Skeletal muscle tissue (tissue), 4 donors: ENCODE measurements around the gene GALNT17. TPM values are rescaled to one million over a fixed set of nuclear protein-coding genes. Genes with fewer than 3 reads are reported as not detected.

ENCODE experiments used
- H3K27ac ChIP-seq: one replicate; pipeline ENCODE4 v1.7.0; 2013; ENCODE audit warnings: mild to moderate bottlenecking, low read depth, low read length, inconsistent platforms
- H3K27me3 ChIP-seq, 3 donors: one replicate each; pipeline ENCODE4 v1.7.0; 2013; ENCODE audit warnings: low read length in 3 of 3; ENCODE audit not compliant: control insufficient read depth in 3 of 3, insufficient read depth in 3 of 3
- H3K36me3 ChIP-seq, 3 donors: one replicate each; pipeline ENCODE4 v1.7.0; 2013; ENCODE audit warnings: low read length in 3 of 3; ENCODE audit not compliant: control insufficient read depth in 3 of 3, insufficient read depth in 3 of 3
- H3K4me1 ChIP-seq, 3 donors: one replicate each; pipeline ENCODE4 v1.7.0; 2013; ENCODE audit warnings: low read length in 3 of 3, mild to moderate bottlenecking in 3 of 3; ENCODE audit not compliant: control insufficient read depth in 3 of 3, insufficient read depth in 3 of 3
- H3K4me3 ChIP-seq, 3 donors: one replicate each; pipeline ENCODE4 v1.7.0; 2013; ENCODE audit warnings: low read length in 3 of 3
- H3K9ac ChIP-seq, 3 donors: one replicate each; pipeline ENCODE4 v1.7.0; 2013; ENCODE audit warnings: low read length in 3 of 3, mild to moderate bottlenecking in 3 of 3, moderate library complexity in 2 of 3, low read depth in 1 of 3
- H3K9me3 ChIP-seq, 3 donors: one replicate each; pipeline ENCODE4 v1.7.0; 2013; ENCODE audit warnings: low read length in 3 of 3; ENCODE audit not compliant: control insufficient read depth in 3 of 3
- total RNA-seq: library from RNA; depleted of rRNA; stranded (reverse); fragments of >200 nt; gene quantifications from one replicate; pipeline ENCODE4 v1.2.3, GENCODE V29; 2014
- donor health status: Osteomylitis.

GALNT17 gene
- total RNA-seq, 1 donor from 2014 or later: 24.5 TPM

DNA sequence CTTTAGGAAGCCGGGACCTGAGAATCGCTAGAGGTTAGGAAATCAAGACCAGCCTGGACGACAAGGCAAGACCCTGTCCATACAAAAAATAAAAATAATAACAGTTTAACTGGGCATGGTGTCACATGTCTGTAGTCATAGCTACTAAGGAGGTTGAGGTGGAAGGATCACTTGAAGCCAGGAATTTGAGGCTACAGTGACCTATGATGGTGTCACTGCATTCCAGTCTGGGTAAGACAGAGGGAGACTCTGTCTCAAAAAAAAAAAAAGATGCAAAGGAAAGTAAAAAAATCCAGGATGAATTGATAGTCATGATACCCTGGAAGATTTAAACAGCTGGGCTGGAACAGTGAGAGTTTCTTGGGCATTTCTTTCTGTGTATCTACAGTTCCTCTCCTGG lies 463.2 kb downstream of the GALNT17 start:
- H3K4me3 ChIP-seq: no peak overlapping the region
- no peaks in the 10 kb centered on the region for H3K36me3 ChIP-seq
- H3K27ac ChIP-seq: no peak overlapping the region
- H3K27me3 ChIP-seq: no peaks in the 10 kb centered on the region
- no peak overlapping the region for H3K9ac ChIP-seq
- no peaks in the 10 kb centered on the region for H3K9me3 ChIP-seq
- no peaks in the 10 kb centered on the region for H3K4me1 ChIP-seq

GRCh38 chr7:71598553-71598952 lies 466.6 kb downstream of the GALNT17 start:
- Histone ChIP-seq H3K9ac (no peak overlapping the region), H3K9me3 (peaks cover 0 to 2% (median 0%) of the 10 kb centered on the region in 3 donors), H3K4me3 (no peak overlapping the region), H3K27ac (no peak overlapping the region), H3K36me3 (no peaks in the 10 kb centered on the region), H3K4me1 (peaks cover 0 to 4% (median 0%) of the 10 kb centered on the region in 3 donors), H3K27me3 (no peaks in the 10 kb centered on the region)

- Histone ChIP-seq H3K4me3 (no peak overlapping the region), H3K9me3 (peaks cover 0 to 8% (median 0%) of the 10 kb centered on the region in 3 donors), H3K9ac (no peak overlapping the region), H3K27ac (no peak overlapping the region), H3K36me3 (no peaks in the 10 kb centered on the region), H3K4me1 (peaks cover 0 to 4% (median 0%) of the 10 kb centered on the region in 3 donors), H3K27me3 (no peaks in the 10 kb centered on the region)
Observed at GRCh38 chr7:71601851-71602250, 469.9 kb downstream of the GALNT17 start.

- no peak overlapping the region for H3K27ac ChIP-seq
Observed at GRCh38 chr7:71604818-71605414, 473.0 kb downstream of the GALNT17 start.

DNA sequence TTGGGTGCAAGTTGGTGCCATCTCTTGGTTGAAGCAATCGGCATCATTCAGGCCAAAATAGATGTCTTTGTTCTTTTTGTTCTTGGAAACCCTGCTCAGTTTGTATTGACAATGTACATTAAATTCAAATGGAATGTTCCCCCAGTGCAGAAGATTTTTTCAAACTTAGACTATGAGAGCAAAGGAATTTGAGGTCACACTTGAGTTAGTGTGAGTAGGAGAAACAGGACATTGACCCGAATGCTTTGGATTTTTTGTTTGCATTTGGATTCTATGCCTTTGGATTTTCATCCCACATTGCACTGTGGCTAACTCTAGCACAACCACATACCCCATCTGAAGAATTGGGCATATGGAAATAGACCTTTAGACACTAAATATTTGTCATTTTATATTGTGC lies 480.0 kb downstream of the GALNT17 start:
- Histone ChIP-seq H3K9ac (no peak overlapping the region), H3K9me3 (no peaks in the 10 kb centered on the region), H3K27ac (no peak overlapping the region), H3K4me1 (peaks cover 22 to 28% (median 26%) of the 10 kb centered on the region in 3 donors), H3K36me3 (no peaks in the 10 kb centered on the region), H3K27me3 (no peaks in the 10 kb centered on the region), H3K4me3 (no peak overlapping the region)

More at GRCh38 chr7:71604818-71605414, 473.0 kb downstream of the GALNT17 start:
- no peak overlapping the region for H3K9ac ChIP-seq
- peaks cover 0 to 4% (median 0%) of the 10 kb centered on the region in 3 donors for H3K4me1 ChIP-seq
- no peak overlapping the region for H3K4me3 ChIP-seq
- H3K36me3 ChIP-seq: no peaks in the 10 kb centered on the region
- H3K27me3 ChIP-seq: no peaks in the 10 kb centered on the region
- peaks cover 0 to 8% (median 0%) of the 10 kb centered on the region in 3 donors for H3K9me3 ChIP-seq

DNA sequence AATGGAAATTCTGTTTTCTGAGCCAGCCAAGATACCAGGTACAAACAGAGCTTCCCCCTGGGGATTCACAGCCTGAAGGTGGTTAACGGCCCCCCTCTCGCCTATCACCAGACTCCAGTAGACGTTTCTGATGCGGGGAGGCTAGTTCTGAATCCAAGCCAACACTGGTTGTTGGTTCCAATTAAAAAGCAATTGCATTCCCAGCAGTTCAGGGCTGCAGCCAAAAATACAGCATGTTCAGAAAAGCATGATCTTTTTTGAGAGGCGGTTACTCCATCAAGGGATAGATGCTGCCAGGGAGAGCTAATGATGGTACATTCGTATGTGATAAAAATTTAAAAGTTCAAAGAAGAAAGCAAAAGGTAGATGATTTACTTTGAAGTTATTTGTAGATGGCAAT lies 481.0 kb downstream of the GALNT17 start:
- no peaks in the 10 kb centered on the region for H3K27me3 ChIP-seq
- H3K9me3 ChIP-seq: no peaks in the 10 kb centered on the region
- peak overlapping the region in 1 of 3 donors; percentile 21 for H3K9ac ChIP-seq
- H3K27ac ChIP-seq: no peak overlapping the region
- no peaks in the 10 kb centered on the region for H3K36me3 ChIP-seq
- H3K4me3 ChIP-seq: peak overlapping the region in 1 of 3 donors; percentile 30
- H3K4me1 ChIP-seq: peaks cover 22 to 28% (median 26%) of the 10 kb centered on the region in 3 donors

GRCh38 chr7:71613313-71613712 lies 481.4 kb downstream of the GALNT17 start:
- H3K4me1 ChIP-seq: peaks cover 22 to 28% (median 26%) of the 10 kb centered on the region in 3 donors

GRCh38 chr7:71615017-71615416 lies 483.1 kb downstream of the GALNT17 start:
- Histone ChIP-seq H3K27ac (peak overlapping the region; percentile 81), H3K4me3 (no peak overlapping the region), H3K36me3 (no peaks in the 10 kb centered on the region), H3K9ac (peak overlapping the region in 2 of 3 donors; percentile 44 to 45), H3K4me1 (peaks cover 22 to 28% (median 26%) of the 10 kb centered on the region in 3 donors), H3K27me3 (no peaks in the 10 kb centered on the region), H3K9me3 (no peaks in the 10 kb centered on the region)

More at GRCh38 chr7:71613313-71613712, 481.4 kb downstream of the GALNT17 start:
- Histone ChIP-seq H3K27me3 (no peaks in the 10 kb centered on the region), H3K9me3 (no peaks in the 10 kb centered on the region), H3K27ac (no peak overlapping the region), H3K9ac (peak overlapping the region in 1 of 3 donors; percentile 21), H3K36me3 (no peaks in the 10 kb centered on the region), H3K4me3 (peak overlapping the region in 1 of 3 donors; percentile 30)

GRCh38 chr7:71616217-71616616 lies 484.3 kb downstream of the GALNT17 start:
- no peak overlapping the region for H3K4me3 ChIP-seq
- no peak overlapping the region for H3K9ac ChIP-seq
- H3K9me3 ChIP-seq: no peaks in the 10 kb centered on the region
- H3K27ac ChIP-seq: no peak overlapping the region
- no peaks in the 10 kb centered on the region for H3K27me3 ChIP-seq
- no peaks in the 10 kb centered on the region for H3K36me3 ChIP-seq
- H3K4me1 ChIP-seq: peaks cover 24 to 28% (median 26%) of the 10 kb centered on the region in 3 donors

DNA sequence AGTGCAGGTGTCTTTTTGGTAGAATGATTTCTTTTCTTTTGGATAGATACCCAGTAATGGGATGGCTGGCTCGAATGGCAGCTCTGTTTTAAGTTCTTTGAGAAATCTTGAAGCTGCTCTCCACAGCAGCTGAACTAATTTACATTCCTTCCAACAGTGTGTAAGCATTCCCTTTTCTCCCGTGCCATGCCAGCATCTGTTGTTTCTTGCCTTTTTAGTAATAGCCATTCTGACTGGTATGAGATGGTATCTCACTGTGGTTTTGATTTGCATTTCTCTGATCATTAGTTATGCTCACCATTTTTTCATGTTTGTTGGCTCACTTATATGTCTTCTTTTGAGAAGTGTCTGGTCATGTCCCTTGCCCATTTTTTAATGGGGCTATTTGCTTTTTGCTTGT lies 486.3 kb downstream of the GALNT17 start:
- Histone ChIP-seq H3K9me3 (no peaks in the 10 kb centered on the region), H3K27ac (no peak overlapping the region), H3K27me3 (no peaks in the 10 kb centered on the region), H3K4me1 (peaks cover 18% of the 10 kb centered on the region in 3 donors), H3K36me3 (no peaks in the 10 kb centered on the region), H3K4me3 (no peak overlapping the region), H3K9ac (no peak overlapping the region)
